B cell (primary cell): Measurements from ENCODE around the gene NIPBL. TPM values are rescaled to one million over a fixed set of nuclear protein-coding genes. Genes with fewer than 3 reads are reported as not detected.

Source experiments
- ATAC-seq: fragments of 200-7000 bp; cut with Tn5 transposase; one replicate; pipeline ENCODE4 v1.10.0; 2021; ENCODE audit warnings: low read depth, mild to moderate bottlenecking, moderate number of reproducible peaks, moderate library complexity
- CTCF ChIA-PET: fragments of 350-600 bp; sonication (Branson Sonifier 250); formaldehyde crosslinking; loops from one replicate; lab custom pipeline; 2021; ENCODE audit warnings: antibody characterized with exemption, inconsistent platforms; lab: Charles Lee
- POLR2A ChIA-PET: fragments of 350-600 bp; sonication (Branson Sonifier 250); formaldehyde crosslinking; loops from one replicate; lab custom pipeline; 2021; ENCODE audit warnings: antibody characterized with exemption; lab: Charles Lee
- DNase-seq: peaks from one replicate; pipeline ENCODE4 v3.0.0; 2013
- H2AFZ ChIP-seq: 2 replicates; pipeline ENCODE4 v1.6.1; 2012; ENCODE audit warnings: mild to moderate bottlenecking, low read depth, low read length; ENCODE audit not compliant: insufficient read depth, poor library complexity, severe bottlenecking
- H3K27ac ChIP-seq, 2 donors: 1 replicate in 1 of 2; 2 replicates in 1 of 2; pipeline ENCODE4 v1.5.1; 2012 to 2013; ENCODE audit warnings: low read length in 2 of 2, mild to moderate bottlenecking in 2 of 2, moderate library complexity in 1 of 2
- H3K27me3 ChIP-seq, 4 experiments: fragments of 200-600 bp in 1 of 4; sonication (generic) in 1 of 4; replicated peaks in 1 of 4; 1 replicate in 2 of 4; 2 replicates in 2 of 4; pipeline versions ENCODE4 v1.6.1 to v1.7.0; 2013 to 2016; ENCODE audit warnings: low read length in 3 of 4, mild to moderate bottlenecking in 2 of 4, mixed read lengths in 1 of 4, moderate library complexity in 1 of 4; ENCODE audit not compliant: insufficient read depth in 4 of 4, control insufficient read depth in 3 of 4; ENCODE audit errors: control extremely low read depth in 1 of 4
- H3K36me3 ChIP-seq, 2 experiments: replicated peaks in 1 of 2; 1 replicate in 1 of 2; 2 replicates in 1 of 2; pipeline versions ENCODE4 v1.6.1 to v1.7.1; 2013; ENCODE audit warnings: low read length in 1 of 2; ENCODE audit not compliant: insufficient read depth in 2 of 2, control insufficient read depth in 1 of 2; ENCODE audit errors: control extremely low read depth in 1 of 2, extremely low read depth in 1 of 2
- H3K4me1 ChIP-seq, 2 donors: fragments of 200-600 bp in 1 of 2; sonication (generic) in 1 of 2; 1 replicate in 1 of 2; 2 replicates in 1 of 2; pipeline versions ENCODE4 v1.5.1 to v1.6.1; 2013 to 2017; ENCODE audit warnings: low read length in 2 of 2; ENCODE audit not compliant: control insufficient read depth in 2 of 2, insufficient read depth in 2 of 2
- H3K4me2 ChIP-seq: replicated peaks from 2 replicates; pipeline ENCODE3; 2012; ENCODE audit warnings: mild to moderate bottlenecking, low read depth, low read length; ENCODE audit not compliant: poor library complexity, severe bottlenecking
- H3K4me3 ChIP-seq, 5 experiments: fragments of 200-600 bp in 1 of 5; sonication (generic) in 1 of 5; 1 replicate in 3 of 5; 2 replicates in 2 of 5; pipeline versions ENCODE4 v1.5.1 to v1.7.0; 2011 to 2016; ENCODE audit warnings: low read length in 4 of 5, mild to moderate bottlenecking in 4 of 5, low read depth in 2 of 5, control low read depth in 1 of 5, moderate library complexity in 1 of 5; ENCODE audit not compliant: insufficient read depth in 1 of 5; ENCODE audit errors: control extremely low read depth in 1 of 5, extremely low read depth in 1 of 5
- H3K79me2 ChIP-seq: fragments of 200-600 bp; sonication (generic); one replicate; pipeline ENCODE4 v1.6.0; 2016; ENCODE audit warnings: low read length; ENCODE audit not compliant: control insufficient read depth, insufficient read depth
- H3K9ac ChIP-seq: fragments of 200-600 bp; sonication (generic); 2 replicates; pipeline ENCODE4 v1.6.1; 2017; ENCODE audit warnings: mild to moderate bottlenecking, low read length, moderate library complexity
- H3K9me3 ChIP-seq, 3 donors: one replicate each; pipeline versions ENCODE4 v1.6.1 to v1.7.1; 2013; ENCODE audit warnings: low read length in 2 of 3; ENCODE audit not compliant: control insufficient read depth in 2 of 3, insufficient read depth in 1 of 3; ENCODE audit errors: control extremely low read depth in 1 of 3
- H4K20me1 ChIP-seq: 2 replicates; pipeline ENCODE4 v1.6.0; 2012; ENCODE audit warnings: mild to moderate bottlenecking, low read length; ENCODE audit not compliant: insufficient read depth, control insufficient read depth, poor library complexity, severe bottlenecking
- H3K27ac Mint-ChIP-seq: one replicate; pipeline ENCODE4 v1.8.0; 2021; ENCODE audit warnings: mixed read lengths
- H3K27me3 Mint-ChIP-seq: one replicate; pipeline ENCODE4 v1.8.0; 2021; ENCODE audit warnings: mixed read lengths
- H3K4me1 Mint-ChIP-seq: one replicate; pipeline ENCODE4 v1.8.0; 2021; ENCODE audit warnings: mixed read lengths
- H3K4me3 Mint-ChIP-seq: one replicate; pipeline ENCODE4 v1.8.0; 2021; ENCODE audit warnings: mixed read lengths
- H3K9me3 Mint-ChIP-seq: one replicate; pipeline ENCODE4 v1.8.0; 2022; ENCODE audit warnings: mixed read lengths; ENCODE audit not compliant: insufficient read depth
- EZH2 ChIP-seq: IDR thresholded peaks from 2 replicates; pipeline ENCODE4 v1.6.1; 2012; ENCODE audit warnings: borderline replicate concordance, low read depth, mild to moderate bottlenecking, moderate library complexity, low read length; ENCODE audit not compliant: insufficient read depth, poor library complexity, severe bottlenecking
- WGBS: methylation state at CpG from one replicate; pipeline ENCODE4 v1.1.5; 2013; ENCODE audit warnings: missing lambda C conversion rate; ENCODE audit not compliant: insufficient coverage; 5-methylcytosine and 5-hydroxymethylcytosine counted together
- intact Hi-C: fragments of 100-400 bp; cut with micrococcal nuclease; formaldehyde crosslinking; loops from one replicate; pipeline ENCODE4 v1.10.0; 2022
- polyA plus RNA-seq: library from polyadenylated mRNA; depleted of rRNA; stranded (reverse); fragments of >200 nt; gene quantifications from 2 replicates; pipeline ENCODE4 v1.2.3, GENCODE V29; 2012
- total RNA-seq, 2 donors: library from RNA; stranded (reverse); fragments of 120-200 nt in 1 of 2; gene quantifications; 1 replicate in 1 of 2; 2 replicates in 1 of 2; pipeline versions ENCODE4 v1.2.3 to v1.2.4, GENCODE V29; 2013 to 2022
- TF ChIP-seq, protein P1 (sequence below): fragments of 200-600 bp; IDR thresholded peaks from one replicate; pipeline ENCODE4 v1.8.0; 2022; ENCODE audit warnings: antibody characterized with exemption, mild to moderate bottlenecking

NIPBL gene
- total and polyA plus RNA-seq, 2 donors (not counting 1 experiment from before 2014, with no cell fraction given): 24.7 to 112 TPM

DNA sequence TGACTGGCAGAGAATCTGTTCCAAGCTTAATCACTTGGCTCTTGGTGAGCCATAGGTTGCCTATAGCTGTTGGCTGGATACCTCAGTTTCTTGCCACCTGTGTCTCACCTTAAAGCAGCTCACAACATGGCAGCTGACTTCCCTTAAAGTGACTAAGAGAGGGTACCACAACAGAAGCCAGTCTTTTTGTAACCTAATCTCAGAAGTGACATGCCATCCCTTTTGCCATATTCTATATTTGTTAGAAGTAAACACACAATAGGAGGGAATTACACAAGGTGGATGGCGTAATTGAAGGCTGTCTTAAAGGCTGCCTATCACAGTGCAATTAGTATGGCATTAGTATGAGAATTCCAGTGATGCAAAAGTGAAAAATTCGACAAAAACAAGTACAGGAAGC is 28.1 kb downstream of the NIPBL start:
- Mint-ChIP-seq H3K27me3 (no peaks in the 10 kb centered on the region), H3K9me3 (peaks cover 7% of the 10 kb centered on the region), H3K4me3 (no peak overlapping the region), H3K4me1 (peaks cover 72% of the 10 kb centered on the region), H3K27ac (peak overlapping the region; percentile 4)
- H3K4me3 ChIP-seq: no peak overlapping the region
- H3K36me3 ChIP-seq: no peaks in the 10 kb centered on the region
- no peak for TF ChIP-seq EZH2
- TF ChIP-seq, protein P1, sequence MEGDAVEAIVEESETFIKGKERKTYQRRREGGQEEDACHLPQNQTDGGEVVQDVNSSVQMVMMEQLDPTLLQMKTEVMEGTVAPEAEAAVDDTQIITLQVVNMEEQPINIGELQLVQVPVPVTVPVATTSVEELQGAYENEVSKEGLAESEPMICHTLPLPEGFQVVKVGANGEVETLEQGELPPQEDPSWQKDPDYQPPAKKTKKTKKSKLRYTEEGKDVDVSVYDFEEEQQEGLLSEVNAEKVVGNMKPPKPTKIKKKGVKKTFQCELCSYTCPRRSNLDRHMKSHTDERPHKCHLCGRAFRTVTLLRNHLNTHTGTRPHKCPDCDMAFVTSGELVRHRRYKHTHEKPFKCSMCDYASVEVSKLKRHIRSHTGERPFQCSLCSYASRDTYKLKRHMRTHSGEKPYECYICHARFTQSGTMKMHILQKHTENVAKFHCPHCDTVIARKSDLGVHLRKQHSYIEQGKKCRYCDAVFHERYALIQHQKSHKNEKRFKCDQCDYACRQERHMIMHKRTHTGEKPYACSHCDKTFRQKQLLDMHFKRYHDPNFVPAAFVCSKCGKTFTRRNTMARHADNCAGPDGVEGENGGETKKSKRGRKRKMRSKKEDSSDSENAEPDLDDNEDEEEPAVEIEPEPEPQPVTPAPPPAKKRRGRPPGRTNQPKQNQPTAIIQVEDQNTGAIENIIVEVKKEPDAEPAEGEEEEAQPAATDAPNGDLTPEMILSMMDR: no peak
- peaks cover 2 to 12% (median 9%) of the 10 kb centered on the region in 3 donors for H3K9me3 ChIP-seq
- H3K27me3 ChIP-seq: no peaks in the 10 kb centered on the region
- POLR2A ChIA-PET: no interaction called here
- H3K4me1 ChIP-seq: peaks cover 15 to 49% of the 10 kb centered on the region in 2 donors
- H2AFZ ChIP-seq: no peak overlapping the region
- intact Hi-C loops: loop anchor here (5.0 kb wide), 1 partner anchor 38 kb away; no protein-coding TSS in a partner anchor
- peaks cover 100% of the 10 kb centered on the region for H3K79me2 ChIP-seq
- H4K20me1 ChIP-seq: peaks cover 87% of the 10 kb centered on the region
- WGBS: 43% methylated on average over 1 of the region's 2 CpGs
- no peak overlapping the region for H3K9ac ChIP-seq
- CTCF ChIA-PET: no interaction called here
- no peak for ATAC-seq
- H3K4me2 ChIP-seq: peak overlapping the region; percentile 27
- no peak for DNase-seq
- no peak overlapping the region for H3K27ac ChIP-seq

DNA sequence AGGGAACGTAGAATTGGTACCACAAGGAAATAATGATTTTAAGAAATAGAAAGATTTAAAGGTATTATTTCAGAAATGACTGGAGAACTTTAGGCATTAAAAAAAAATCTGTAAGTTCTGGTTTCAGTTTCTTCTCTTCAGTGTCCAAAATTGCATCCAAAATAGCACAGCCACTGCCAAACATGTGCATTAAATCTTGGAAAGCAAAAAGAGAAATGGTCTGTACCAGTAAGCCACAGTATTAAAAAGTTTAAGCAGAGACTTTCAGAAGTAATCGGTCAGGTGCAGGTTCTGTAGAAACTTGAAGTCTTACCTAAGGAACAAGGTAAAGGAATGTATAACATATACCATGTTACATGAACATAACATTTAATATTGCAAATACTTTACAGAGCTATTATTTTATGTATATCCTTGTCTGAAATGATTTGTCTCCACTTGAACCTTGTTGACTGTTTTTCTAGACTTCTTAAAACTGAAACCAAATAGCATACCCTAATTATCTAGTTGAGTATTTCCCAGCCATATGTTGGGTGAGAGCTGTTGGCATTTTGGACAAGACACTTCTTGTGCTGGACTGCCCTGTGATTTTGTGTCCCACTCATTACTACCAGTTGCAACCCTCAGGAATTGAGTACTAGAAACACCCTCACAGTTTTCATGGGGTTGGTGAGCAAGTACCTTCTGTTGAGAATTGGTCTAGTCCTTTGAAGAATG is 32.1 kb downstream of the NIPBL start:
- H3K4me1 Mint-ChIP-seq: peaks cover 45% of the 10 kb centered on the region
- intact Hi-C loops: no loop called here

More for the DNA sequence above, 32.1 kb downstream of the NIPBL start:
- peaks cover 0 to 4% (median 0%) of the 10 kb centered on the region in 3 donors for H3K9me3 ChIP-seq
- WGBS: no CpG with 5 or more reads among the region's 2 CpGs
- H3K4me2 ChIP-seq: peak overlapping the region; percentile 18
- H3K4me1 ChIP-seq: peaks cover 10 to 49% of the 10 kb centered on the region in 2 donors
- H3K36me3 ChIP-seq: no peaks in the 10 kb centered on the region
- H3K79me2 ChIP-seq: peaks cover 100% of the 10 kb centered on the region
- no peak for DNase-seq
- Mint-ChIP-seq H3K27ac (no peak overlapping the region), H3K4me3 (no peak overlapping the region), H3K9me3 (no peaks in the 10 kb centered on the region), H3K27me3 (no peaks in the 10 kb centered on the region)
- H4K20me1 ChIP-seq: peaks cover 85% of the 10 kb centered on the region
- ChIA-PET CTCF (no interaction called here), POLR2A (no interaction called here)
- no peak overlapping the region for H3K4me3 ChIP-seq
- no peaks in the 10 kb centered on the region for H3K27me3 ChIP-seq
- no peak overlapping the region for H3K9ac ChIP-seq
- H3K27ac ChIP-seq: no peak overlapping the region
- H2AFZ ChIP-seq: no peak overlapping the region
- TF ChIP-seq, protein P1: no peak
- TF ChIP-seq EZH2: no peak
- no peak for ATAC-seq
